GM19043 (cell line): ENCODE measurements around the gene TSPEAR.

Source experiments
- ATAC-seq: cut with Tn5 transposase; IDR thresholded peaks from one replicate; pipeline ENCODE4 v1.9.1; 2021; ENCODE audit warnings: low read depth; ENCODE audit not compliant: unreplicated experiment

TSPEAR gene

DNA sequence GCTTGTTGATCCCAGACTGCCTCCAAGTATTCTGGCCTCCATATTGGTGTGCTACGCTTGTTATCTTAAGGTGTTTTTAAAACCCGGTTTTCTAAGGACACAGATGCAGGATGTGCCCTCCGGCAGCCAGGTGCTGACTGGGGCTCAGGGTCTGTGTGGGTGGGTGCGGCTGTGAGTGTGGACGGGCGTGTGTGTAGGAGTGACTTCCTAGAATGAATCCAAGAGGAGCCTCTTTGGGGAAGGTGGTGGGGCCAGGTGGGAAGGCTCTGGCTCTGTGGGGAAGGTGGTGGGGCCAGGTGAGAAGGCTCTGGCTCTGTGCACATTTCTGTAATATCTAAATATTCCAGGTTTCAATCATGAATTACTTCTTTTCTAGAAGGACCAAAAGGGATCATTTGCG is 12.8 kb upstream of the TSPEAR start:
- ATAC-seq, result no peak

DNA sequence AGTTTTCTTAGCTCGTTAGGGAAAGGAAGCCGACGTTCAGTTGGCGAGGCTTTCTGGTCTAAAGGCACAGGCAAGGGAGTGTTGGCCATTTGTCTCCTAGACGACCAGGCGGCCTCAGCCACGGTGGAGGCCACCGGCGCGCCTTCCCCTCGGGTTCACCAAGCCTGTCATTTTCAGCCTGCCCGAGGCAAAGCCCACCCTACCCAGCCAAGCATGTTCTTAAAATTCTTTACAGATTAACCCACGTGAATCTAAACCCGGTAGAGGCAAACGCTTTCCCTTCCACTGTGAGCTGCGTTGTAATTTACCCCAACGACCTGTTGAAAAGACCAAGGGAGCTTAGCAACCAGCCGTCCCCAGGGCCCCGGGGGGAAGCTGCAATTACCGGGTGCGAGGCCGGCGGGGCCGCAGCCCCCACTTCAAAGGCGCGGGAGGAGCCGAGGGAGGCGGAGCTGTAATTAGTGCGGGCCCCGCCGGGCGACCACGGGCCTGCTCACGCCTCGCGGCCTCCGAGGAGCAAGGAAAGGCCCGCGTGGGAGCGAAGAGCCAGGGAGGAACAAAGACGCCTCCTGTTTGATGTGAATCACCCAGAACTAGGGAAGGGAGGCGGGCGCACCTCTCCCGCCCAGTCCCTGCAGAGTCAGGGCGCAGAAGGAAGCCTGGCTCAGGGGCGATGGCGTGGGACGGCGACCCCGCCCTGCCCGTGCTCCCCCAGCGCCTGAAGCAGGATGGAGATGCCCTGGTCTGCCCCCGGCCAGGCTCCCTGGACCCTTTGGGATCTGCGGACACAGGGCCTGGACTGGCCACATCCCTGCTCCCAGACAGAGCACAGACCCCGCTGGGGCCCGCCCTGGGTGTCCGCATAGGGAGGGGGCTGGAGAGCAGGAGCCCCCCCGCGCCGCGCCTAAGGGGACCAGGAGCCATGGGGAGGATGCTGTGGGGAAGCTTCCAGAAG is 12.1 kb upstream of the TSPEAR start:
- no peak for ATAC-seq

DNA sequence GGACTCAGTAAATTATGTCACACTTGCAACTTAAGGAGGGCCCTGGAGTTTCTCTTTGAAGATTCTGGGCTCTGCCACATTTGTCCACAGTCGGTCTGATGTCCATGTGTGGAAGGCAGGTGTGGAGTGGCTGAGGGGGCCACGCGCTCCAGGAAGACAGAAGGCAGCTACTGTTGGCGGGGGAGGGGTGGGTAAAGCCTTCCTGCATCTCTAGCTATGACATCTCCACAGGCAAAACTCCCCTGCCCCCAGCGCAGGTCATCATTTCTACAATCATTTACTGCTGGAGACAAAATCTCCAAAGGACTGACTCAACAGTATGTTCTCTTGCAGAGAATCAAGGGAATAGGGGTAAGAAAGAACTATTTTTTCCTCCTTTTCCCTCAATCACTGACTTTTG is 11.4 kb upstream of the TSPEAR start:
- no peak for ATAC-seq

DNA sequence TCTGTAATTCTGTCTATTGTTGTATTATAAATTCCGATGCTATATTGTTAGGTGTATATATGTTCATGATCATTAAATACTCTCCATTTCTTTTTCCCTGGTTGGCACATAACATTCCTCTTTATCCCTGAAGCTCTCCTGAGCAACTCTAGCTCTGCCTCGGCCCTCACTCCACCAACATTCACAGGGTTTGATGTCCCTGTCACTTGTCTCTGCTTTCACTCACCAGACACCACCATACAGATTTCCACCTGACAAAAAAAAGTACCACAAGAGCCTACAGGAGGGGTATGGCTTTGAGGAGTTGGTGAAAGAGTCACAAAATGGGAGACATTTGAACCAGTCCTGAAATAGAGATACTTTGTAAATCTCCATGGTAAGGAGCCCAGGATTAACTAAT is 8.8 kb upstream of the TSPEAR start:
- no peak for ATAC-seq

DNA sequence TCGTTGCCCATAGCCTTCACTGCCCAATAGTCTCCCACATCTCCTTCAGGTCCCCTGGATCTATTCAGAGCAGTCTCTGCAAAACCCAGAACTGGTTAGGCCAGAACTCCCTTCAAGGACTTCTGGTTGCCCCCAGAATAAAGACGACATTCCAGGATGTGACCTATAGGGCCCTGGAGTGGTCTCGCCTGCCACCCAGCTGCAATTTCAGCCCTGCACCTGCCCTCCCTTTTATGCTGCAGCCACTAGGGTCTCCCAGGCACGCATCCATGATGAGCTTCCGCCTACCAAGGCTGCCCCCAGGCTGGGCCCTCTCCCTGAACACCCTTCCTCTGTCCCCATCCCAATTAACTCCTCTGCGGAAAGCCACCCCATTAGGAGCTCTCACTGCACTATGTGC is 7.2 kb upstream of the TSPEAR start:
- ATAC-seq, result no peak

DNA sequence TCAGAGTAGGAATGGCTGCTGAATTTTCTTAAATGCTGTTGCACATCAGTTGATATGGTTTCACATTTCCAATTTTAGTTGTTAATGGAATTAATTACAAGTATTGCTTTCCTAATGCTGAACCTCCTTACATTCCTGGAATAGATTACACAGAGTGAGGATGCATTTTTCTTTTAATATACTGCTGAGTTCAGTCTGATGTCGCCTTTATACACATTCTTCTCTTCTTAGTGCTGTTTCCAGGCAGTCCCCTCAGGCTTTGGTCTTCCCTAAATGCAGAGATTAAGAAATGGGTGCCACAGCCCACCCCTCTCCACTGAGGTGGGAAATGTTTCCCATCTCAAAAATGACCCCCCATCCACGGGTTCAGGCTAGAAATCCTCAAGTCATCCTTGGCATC is 6.7 kb upstream of the TSPEAR start:
- no peak for ATAC-seq

DNA sequence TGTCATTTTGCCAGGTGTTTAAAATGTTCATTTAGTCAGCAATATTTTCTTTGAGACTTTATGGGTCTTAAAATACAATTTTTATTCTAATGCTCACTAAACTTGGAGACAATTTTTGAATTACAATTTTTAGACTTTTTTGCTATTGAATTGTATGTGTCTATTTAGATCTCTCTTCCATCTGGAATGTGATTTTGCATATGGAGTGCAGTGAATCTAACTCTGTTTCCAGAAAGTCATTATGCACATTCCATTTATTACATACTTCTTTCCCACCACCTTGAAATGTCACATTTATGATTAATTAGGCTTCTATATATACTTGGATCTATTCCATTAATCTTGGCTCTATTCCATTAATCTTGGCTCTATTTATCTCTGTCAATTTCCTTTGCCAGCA is 5.6 kb upstream of the TSPEAR start:
- no peak for ATAC-seq

DNA sequence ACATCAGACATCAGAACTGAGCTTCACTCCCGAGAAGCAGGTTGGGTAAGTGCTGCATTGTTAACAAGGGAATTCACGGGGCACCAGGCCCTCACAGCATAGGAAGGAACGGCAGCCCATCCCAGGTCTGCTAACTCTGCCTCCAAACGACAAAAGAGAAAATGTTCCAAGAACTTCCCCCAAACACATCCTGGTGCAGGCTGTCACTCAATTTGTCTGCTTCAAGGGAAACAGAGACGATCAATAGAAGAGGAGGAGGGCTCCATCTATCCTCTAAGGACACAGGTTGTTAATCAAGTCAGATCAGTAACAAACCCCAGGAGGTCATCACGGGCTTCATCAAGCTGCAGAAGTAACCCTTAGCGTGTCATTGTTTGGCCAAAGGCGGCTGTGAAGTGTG is 3.5 kb upstream of the TSPEAR start:
- ATAC-seq, result no peak

DNA sequence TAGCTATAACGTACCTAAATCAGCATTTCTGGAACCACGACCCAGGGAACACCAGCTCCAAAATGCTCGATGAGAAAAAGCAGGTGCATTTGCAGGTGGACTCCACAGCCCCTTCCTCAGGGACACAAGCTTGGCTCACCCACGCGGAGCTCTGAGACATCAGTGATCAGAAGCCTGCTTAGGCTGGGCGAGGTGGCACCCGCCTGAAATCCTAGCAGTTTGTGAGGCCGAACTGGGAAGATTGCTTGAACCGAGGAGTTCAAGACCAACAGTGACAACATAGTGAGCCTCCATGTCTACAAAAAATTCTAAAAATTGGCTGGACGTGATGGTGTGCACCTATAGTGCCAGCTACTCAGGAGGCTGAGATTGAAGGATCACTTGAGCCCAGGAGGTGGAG is 2.5 kb upstream of the TSPEAR start:
- ATAC-seq, result no peak

DNA sequence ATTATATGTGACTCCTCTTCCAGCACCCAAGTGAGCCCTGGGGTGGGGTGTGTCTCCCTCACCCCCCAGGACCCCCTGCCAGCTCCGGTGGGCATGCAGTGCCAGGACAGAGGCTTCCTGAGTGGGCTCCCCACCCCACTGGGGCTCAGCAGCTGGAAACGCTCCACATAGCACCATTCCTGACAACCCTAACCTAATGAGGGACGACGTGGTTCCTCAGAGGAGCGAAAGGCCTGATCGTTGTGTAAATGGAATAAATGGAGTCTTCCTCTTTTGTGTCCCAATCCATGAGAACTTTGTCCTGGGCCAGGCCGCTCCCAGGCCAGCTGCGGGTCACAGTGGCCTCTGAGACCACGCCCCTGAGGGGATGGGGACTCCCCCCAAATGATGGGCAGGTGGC is 1.8 kb upstream of the TSPEAR start:
- ATAC-seq, result no peak

DNA sequence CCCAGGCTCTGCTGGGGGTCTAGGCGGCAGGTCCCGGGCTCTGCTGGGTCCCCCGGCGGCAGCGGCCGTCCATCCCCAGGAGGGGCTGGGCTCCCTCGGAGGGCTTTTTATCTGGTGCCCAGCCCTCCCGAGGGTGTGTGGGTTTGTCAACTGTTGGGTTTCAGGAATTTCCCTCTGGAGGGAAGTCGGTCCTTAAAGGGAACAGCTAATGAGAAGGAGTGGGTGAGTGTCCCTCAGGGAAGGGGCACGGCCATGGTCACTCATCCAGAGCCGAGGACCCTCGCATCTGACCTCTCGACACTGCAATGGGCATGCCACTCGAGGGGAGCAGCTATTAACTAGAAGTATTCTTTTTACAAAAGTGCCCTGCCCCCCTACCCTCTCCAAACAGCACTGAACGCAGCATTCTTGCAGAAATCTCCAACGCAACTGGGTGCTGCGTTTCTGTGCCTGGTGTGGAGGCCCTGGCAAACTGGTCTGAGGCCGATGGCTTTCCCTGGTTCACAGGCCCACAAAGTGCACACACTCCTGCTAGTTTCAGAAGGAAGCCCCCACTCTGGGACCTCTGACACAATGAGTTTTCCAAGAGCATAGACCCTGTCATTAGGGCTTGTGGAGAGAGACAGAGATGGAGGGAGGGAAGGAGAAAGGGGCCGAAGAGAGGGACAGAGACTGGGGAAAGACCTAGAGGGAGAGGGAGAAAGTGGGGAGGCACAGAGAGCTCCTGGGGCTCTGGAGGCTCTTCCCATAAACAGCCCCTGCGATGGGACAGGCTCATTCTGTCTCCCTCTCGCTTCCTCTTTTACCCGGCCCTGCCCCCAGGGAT is 1.0 kb upstream of the TSPEAR start:
- no peak for ATAC-seq

DNA sequence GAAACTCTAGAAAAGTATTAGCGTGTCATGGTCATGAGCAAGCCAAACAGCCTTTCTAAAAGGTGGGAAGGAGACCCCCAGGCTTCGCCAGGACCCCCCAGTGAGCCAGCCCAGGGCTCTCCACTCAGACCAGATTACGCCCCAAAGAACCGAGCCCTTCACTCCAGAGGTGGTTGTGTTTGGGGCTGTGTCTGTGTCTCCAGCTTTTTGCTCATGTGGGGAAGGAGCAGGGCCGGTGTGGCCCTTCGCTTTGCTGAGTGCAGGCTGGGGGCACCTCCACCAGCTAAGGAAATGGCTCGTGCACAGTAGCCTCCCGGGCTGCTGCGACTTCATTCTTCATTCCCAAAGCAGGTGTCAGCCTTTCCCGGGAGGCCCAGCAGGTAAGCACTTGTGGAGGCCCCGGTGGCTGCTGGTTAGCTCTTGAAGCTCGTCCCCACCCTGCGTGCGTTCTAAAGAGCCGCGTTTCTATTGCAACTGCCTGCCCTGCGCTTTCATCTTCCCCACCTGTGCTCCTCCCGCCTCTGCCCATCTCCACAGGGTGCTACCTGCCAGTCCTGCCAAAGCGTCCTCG is 531 bp downstream of the TSPEAR start:
- ATAC-seq, result no peak

DNA sequence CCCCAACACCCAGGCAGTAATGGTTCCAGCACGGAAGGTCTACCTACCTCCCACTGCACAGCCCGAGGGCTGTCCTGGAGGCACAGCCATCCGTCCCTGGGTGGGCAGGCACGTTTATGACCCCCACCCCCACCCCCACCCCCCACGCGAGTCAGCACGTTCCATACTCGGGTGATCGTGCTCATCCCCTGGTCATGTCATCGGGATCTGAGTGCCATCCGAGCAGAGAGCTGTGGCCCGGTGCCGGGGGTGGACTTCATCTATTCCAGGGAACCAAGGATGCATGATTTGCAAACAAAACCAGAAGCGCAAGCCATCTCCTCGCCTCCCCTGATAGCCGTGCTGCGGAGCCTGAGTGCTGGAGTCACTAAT is 1.1 kb downstream of the TSPEAR start:
- no peak for ATAC-seq

DNA sequence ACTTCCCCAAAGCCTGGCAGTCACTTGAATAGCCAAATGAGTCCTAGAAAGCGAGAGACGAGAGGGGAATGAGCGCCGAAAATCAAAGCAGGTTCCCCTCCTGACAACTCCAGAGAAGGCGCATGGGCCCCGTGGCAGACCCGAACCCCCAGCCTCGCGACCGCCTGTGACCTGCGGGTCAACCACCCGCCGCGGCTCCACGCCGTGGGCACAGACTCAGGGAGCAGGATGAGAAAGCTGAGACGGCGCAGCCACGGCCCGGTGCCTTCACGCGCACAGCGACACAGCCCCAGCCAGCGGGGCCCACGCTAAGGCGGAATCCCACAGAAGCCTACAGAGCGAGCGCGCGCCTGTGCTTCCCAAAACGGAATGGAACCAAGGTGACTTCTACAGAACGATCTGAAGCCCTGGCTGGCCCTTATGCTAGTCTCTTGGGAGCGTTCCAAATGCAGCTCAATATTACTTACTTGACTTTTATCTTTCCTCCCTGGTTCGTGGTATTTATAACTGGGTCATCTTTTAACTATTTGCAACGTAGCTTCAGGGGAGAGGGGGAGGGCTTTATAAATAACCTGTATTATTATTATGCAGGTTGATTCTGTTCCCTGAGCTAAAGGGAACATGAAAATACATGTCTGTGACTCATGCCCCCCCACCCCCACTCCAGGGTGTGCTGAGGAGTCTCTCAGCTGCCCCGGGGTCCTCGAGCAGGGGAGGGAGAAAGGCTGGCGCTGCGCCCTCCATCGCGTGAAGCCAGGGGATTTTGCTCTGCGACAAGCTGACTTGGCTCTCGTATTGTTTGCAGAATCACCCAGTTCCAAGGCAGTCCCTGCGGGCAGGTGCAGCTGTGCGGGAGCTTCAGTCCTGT is 1.7 kb downstream of the TSPEAR start:
- ATAC-seq, result no peak

DNA sequence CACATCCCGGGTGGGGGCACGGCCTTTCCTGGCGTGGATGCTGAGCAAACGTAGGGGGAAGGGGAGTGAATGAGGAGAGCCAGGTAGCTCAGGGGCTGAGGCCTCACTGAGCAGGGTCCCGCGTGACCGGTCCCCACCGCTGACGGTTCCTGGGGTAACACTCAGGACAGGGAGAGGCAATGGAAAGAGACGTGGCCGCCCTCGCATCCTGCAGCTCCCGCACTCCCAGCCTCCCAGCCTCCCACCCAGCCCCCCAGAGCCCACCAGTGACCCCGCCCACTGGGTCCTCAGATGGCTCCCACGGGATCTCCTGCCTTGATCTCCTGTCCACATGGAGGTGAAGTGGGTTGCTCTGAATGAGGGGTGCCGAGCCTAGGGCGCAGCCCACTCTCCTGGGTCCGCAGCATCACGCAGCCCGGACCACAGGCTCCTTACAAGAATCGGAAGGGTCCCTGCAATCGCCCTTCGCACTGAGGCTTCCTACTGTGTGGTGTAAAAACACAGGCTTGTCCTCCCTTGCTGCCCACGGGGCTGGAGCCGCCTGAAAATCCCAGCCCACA is 2.4 kb downstream of the TSPEAR start:
- ATAC-seq, result no peak

DNA sequence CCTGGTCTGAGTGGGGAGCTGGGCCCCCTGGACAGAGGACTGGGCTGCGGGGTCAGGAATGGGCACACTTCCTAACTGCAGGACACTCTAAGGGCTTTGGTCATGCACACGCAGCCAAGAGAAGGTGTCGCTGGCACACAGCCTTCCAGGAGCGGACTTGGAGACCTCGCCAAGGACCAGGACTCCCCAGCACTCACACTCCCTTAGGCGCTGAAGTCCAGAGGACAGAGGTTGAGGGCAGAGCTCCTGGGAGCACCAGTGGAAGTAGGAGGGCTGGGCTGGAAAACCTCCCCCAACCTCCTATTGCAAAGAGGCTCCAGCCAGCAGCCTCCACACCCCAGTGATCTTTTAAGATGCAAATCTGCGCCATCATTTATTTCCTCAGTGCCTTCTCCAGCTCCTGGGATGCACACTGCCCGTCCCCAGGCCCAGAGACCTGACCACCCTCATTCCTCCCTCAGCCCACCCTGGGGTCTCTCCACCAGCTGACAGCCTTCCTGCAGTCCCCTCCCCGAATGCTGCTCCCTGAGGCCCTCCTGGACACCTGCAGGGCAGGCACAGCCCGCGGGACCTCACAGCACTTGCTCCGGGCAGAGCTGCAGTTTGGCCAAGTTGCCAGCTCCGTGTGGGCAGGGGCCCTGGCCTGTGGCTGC is 3.0 kb downstream of the TSPEAR start:
- no peak for ATAC-seq

DNA sequence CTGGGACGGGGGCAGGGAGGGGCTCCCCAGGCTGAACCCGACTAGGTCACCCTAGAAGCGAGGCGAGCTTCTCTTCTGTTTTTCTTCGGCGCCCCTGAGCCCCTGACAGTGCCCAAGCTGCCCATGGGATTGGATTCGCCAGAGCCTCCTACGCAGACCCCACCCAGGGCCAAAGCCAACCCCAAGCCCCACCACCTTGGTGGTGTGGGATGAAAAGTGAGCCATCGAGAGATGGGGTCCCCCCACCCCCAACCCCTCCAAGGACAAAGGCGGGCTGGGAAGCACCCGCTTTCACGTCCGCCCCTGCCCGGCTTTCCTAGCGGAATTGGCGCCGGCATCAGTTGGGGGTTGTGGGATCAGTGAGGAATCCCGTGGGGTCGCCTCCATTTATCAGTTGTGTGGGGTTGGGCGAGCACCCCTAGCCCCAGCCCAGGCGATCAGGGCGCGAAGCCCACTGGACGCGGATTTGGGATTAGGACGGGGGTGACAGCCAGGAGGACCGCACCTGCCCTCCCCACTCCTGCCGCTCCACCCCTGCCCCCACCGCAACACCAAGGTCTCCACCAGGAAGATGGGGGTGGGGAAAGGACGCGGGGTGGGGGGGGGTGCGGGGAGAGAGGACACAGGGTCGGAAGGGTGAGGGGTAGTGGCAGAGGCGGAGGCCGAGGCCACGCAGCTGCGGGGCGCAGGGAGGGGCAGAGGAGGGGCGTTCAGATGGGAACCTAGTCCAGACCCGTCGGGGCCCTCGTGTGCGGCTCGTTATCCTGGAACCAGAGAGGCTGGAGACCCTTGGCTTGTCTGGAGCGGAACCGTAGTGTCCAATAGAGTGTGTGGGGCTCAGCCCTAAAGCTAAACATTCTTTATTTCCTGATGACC is 4.4 kb downstream of the TSPEAR start:
- ATAC-seq, result no peak

DNA sequence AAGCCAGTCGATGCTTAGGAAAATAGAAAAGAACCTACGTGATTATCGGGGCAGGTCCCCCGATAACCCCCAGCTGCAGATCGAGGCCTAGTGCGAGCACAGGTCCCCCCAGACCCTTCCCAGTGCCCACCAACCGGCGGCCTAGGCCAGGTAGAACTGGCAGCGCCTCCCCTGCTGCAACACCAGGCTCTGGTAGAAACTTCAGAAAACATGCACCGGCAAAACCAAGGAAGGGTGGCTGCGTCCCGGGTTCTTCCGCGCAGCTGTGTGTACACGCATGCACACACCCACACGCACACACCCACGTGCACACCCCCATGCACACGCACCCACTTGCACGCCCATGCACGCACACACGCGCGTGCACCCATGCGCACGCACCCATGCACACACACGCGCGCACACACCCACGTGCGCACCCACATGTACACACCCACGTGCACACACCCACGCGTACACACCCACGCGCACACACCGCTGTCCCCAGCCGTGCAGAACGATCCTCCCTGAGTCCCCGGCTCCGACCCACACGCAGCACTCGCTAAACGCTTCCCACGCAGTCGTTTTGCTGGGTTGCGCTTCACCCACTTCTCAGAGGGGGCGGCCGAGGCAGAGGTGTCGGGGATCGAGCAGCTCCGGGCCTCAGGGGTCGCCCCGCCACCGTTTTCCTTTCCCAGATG is 5.2 kb downstream of the TSPEAR start:
- ATAC-seq, result no peak
